HL-60 (cell line): Measurements from ENCODE around the gene CPT2.

Experiments used
- CTCF ChIP-seq: IDR thresholded peaks from one replicate; pipeline ENCODE4 v1.5.1; 2011; ENCODE audit warnings: low read length, control low read depth, inconsistent platforms; ENCODE audit not compliant: insufficient read depth
- POLR2AphosphoS5 ChIP-seq: IDR thresholded peaks from 2 replicates; pipeline ENCODE4 v1.6.1; 2012; ENCODE audit warnings: low read depth
- TF ChIP-seq, protein P1 (sequence below): IDR thresholded peaks from 2 replicates; pipeline ENCODE4 v1.6.1; 2012; ENCODE audit warnings: low read depth; ENCODE audit not compliant: insufficient replicate concordance

DNA sequence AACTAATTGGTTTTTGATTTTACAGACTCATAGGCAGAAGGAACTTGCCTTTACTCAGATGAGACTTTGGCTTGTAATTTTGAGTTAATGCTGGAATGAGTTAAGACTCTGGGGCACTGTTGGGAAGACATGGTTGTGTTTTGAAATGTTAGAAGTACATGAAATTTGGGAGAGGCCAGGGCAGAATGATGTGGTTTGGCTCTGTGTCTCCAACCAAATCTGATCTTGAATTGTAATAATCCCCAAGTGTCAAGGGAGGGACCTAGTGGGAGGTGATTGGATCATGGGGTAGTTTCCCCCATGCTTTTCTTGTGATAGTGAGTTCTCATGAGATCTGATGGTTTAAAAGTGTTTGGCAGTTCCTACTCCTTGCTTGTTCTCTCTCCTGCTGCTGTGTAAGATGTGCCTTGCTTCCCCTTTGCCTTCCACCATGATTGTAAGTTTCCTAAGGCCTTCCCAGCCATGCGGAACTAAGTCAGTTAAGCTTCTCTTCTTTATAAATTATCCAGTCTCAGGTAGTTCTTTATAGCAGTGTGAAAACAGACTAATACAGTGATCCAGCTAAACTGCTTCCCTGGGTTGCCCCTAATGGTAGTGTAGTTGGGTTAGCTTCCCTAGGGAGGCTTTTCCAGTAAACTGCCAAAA is 10.2 kb downstream of the CPT2 start:
- no peak for TF ChIP-seq CTCF
- no peak for TF ChIP-seq POLR2AphosphoS5
- TF ChIP-seq, protein P1, sequence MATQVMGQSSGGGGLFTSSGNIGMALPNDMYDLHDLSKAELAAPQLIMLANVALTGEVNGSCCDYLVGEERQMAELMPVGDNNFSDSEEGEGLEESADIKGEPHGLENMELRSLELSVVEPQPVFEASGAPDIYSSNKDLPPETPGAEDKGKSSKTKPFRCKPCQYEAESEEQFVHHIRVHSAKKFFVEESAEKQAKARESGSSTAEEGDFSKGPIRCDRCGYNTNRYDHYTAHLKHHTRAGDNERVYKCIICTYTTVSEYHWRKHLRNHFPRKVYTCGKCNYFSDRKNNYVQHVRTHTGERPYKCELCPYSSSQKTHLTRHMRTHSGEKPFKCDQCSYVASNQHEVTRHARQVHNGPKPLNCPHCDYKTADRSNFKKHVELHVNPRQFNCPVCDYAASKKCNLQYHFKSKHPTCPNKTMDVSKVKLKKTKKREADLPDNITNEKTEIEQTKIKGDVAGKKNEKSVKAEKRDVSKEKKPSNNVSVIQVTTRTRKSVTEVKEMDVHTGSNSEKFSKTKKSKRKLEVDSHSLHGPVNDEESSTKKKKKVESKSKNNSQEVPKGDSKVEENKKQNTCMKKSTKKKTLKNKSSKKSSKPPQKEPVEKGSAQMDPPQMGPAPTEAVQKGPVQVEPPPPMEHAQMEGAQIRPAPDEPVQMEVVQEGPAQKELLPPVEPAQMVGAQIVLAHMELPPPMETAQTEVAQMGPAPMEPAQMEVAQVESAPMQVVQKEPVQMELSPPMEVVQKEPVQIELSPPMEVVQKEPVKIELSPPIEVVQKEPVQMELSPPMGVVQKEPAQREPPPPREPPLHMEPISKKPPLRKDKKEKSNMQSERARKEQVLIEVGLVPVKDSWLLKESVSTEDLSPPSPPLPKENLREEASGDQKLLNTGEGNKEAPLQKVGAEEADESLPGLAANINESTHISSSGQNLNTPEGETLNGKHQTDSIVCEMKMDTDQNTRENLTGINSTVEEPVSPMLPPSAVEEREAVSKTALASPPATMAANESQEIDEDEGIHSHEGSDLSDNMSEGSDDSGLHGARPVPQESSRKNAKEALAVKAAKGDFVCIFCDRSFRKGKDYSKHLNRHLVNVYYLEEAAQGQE = no peak
